Neural progenitor cell (in vitro differentiated cells): ENCODE measurements around the gene FRMPD1.

Experiments
- CTCF ChIP-seq: fragments of 200-600 bp; sonication (generic); IDR thresholded peaks from 2 replicates; pipeline ENCODE4 v1.5.1; 2017; ENCODE audit warnings: antibody characterized with exemption, mild to moderate bottlenecking
- EZH2 ChIP-seq: fragments of 200-600 bp; sonication (generic); IDR thresholded peaks from 2 replicates; pipeline ENCODE4 v1.6.1; 2017; ENCODE audit warnings: antibody characterized with exemption, mild to moderate bottlenecking, moderate library complexity

- TF ChIP-seq CTCF (no peak), EZH2 (no peak)
Observed at GRCh38 chr9:37788332-37788731, 137.6 kb downstream of the FRMPD1 start.
